Peyer's patch (tissue), 4 donors: ENCODE results near the gene RNF214.

Source experiments
- POLR2A ChIP-seq, 2 donors: fragments of 450-650 bp; IDR thresholded peaks; one replicate each; pipeline ENCODE4 v1.5.1; 2017; ENCODE audit warnings: antibody characterized with exemption in 2 of 2, mild to moderate bottlenecking in 2 of 2, moderate library complexity in 2 of 2
- TF ChIP-seq, protein P1 (sequence below), 6 experiments: fragments of 450-650 bp in 4 of 6; fragments of 200-600 bp in 2 of 6; sonication (generic) in 1 of 6; IDR thresholded peaks; one replicate each; pipeline ENCODE4 v1.5.1; 2017 to 2019; ENCODE audit warnings: antibody characterized with exemption in 6 of 6, mild to moderate bottlenecking in 3 of 6, moderate library complexity in 1 of 6

DNA sequence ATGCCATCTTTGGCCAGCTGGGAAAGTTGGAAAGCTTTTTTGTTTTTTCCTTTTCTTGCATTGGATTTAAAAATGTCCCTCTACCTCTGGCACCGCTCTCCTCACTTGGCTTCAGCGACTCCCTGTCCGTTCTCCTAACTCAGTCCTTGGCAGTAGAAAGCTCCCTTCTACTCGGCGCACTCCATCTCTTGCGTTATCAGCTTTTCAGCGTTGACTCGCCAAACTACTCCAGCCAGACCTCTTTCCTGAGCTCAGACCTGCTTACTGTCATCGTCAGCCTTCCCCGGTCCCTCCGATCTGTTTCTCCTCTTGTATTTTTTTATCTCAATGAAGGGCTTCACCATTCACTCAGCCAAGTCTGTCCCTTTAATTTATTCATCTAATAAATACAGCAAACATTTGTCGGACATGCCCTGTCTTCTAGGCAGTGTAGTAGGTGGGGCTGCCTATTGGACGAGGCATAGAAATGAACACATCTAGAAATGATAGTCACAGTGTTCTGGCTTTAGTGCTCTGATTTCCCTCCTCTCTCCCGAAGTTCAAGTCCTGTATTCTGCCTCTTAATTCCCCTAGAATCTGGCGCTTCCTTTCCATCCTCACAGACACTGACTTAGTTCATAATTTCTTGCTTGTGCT is 96.0 kb downstream of the RNF214 start:
- no peak for TF ChIP-seq POLR2A (IDR thresholded peaks at IDR 0.05)
- TF ChIP-seq, protein P1, sequence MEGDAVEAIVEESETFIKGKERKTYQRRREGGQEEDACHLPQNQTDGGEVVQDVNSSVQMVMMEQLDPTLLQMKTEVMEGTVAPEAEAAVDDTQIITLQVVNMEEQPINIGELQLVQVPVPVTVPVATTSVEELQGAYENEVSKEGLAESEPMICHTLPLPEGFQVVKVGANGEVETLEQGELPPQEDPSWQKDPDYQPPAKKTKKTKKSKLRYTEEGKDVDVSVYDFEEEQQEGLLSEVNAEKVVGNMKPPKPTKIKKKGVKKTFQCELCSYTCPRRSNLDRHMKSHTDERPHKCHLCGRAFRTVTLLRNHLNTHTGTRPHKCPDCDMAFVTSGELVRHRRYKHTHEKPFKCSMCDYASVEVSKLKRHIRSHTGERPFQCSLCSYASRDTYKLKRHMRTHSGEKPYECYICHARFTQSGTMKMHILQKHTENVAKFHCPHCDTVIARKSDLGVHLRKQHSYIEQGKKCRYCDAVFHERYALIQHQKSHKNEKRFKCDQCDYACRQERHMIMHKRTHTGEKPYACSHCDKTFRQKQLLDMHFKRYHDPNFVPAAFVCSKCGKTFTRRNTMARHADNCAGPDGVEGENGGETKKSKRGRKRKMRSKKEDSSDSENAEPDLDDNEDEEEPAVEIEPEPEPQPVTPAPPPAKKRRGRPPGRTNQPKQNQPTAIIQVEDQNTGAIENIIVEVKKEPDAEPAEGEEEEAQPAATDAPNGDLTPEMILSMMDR (IDR thresholded peaks at IDR 0.05): no peak
